ENCODE data around the gene DROSHA. TPM values are rescaled to one million over a fixed set of nuclear protein-coding genes. Genes with fewer than 3 reads are reported as not detected.

Gene DROSHA
- total RNA-seq, 1 experiment from 2014 or later = 73.5 TPM

DNA sequence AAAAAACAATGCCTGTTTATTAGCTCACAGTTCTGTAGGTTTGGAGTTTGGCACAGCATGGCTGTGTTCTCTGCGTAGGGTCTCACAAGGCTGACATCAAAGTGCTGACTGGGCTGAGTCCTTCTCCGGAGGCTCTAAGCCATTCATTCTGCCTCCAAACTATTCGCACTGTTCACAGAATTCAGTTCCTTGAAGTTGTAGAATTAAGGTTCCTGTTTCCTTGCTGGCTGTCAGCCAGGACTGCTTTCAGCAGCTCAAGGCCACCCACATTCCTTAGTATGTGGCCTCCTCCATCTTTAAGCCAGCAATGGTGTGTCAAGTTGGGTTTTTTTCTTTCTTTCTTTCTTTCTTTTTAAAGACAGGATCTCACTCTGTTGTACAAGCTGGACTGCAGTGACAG is 176.6 kb downstream of the DROSHA start:
- ChIA-PET RAD21 (ENCODE audit: low non-redundant PET in 1 of 2, low total read pairs in 2 of 2, uncharacterized antibody in 2 of 2, unreplicated experiment in 2 of 2) (no interaction called here), CTCF (no interaction called here), POLR2A (no interaction called here)
- H3K4me1 ChIP-seq (ENCODE audit: control insufficient read depth in 1 of 2, insufficient read depth in 2 of 2, low read length in 2 of 2) = no peaks in the 10 kb centered on the region
- intact Hi-C loops (cut with micrococcal nuclease) = no loop called here
- no peaks in the 10 kb centered on the region for H3K9me2 ChIP-seq (ENCODE audit: insufficient read depth)
- H3K9me3 ChIP-seq (ENCODE audit: control insufficient read depth in 1 of 2, insufficient read depth in 1 of 2, low read depth in 1 of 2, low read length in 2 of 2) = no peaks in the 10 kb centered on the region
- no peak overlapping the region for H3K4me2 ChIP-seq (ENCODE audit: low read length)
- TF ChIP-seq POLR2A (IDR thresholded peaks at IDR 0.05; ENCODE audit: borderline replicate concordance, extremely low read depth, insufficient read depth, insufficient read length) (no peak), ZFX (IDR thresholded peaks at IDR 0.05) (no peak), RAD21 (IDR thresholded peaks at IDR 0.05; ENCODE audit: low read depth) (no peak), ZNF274 (IDR thresholded peaks at IDR 0.05; ENCODE audit: low read depth, low read length) (no peak), EZH2 (IDR thresholded peaks at IDR 0.05) (no peak), EZH2phosphoT487 (IDR thresholded peaks at IDR 0.05; ENCODE audit: borderline replicate concordance) (no peak), FOSL1 (IDR thresholded peaks at IDR 0.05; ENCODE audit: low read depth) (no peak), SP1 (IDR thresholded peaks at IDR 0.05; ENCODE audit: low read depth) (no peak), JUND (IDR thresholded peaks at IDR 0.05) (no peak), ELF1 (IDR thresholded peaks at IDR 0.05; ENCODE audit: borderline replicate concordance, low read depth) (no peak), SIN3A (IDR thresholded peaks at IDR 0.05; ENCODE audit: low read depth) (no peak), YY1 (IDR thresholded peaks at IDR 0.05; ENCODE audit: extremely low read depth, insufficient replicate concordance, low read depth, low read length) (no peak), POLR2AphosphoS5 (IDR thresholded peaks at IDR 0.05; ENCODE audit: low read depth, low read length) (no peak)
- TF ChIP-seq, protein P1, sequence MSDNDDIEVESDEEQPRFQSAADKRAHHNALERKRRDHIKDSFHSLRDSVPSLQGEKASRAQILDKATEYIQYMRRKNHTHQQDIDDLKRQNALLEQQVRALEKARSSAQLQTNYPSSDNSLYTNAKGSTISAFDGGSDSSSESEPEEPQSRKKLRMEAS (IDR thresholded peaks at IDR 0.05) = no peak
- TF ChIP-seq, protein P2, sequence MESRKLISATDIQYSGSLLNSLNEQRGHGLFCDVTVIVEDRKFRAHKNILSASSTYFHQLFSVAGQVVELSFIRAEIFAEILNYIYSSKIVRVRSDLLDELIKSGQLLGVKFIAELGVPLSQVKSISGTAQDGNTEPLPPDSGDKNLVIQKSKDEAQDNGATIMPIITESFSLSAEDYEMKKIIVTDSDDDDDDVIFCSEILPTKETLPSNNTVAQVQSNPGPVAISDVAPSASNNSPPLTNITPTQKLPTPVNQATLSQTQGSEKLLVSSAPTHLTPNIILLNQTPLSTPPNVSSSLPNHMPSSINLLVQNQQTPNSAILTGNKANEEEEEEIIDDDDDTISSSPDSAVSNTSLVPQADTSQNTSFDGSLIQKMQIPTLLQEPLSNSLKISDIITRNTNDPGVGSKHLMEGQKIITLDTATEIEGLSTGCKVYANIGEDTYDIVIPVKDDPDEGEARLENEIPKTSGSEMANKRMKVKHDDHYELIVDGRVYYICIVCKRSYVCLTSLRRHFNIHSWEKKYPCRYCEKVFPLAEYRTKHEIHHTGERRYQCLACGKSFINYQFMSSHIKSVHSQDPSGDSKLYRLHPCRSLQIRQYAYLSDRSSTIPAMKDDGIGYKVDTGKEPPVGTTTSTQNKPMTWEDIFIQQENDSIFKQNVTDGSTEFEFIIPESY (IDR thresholded peaks at IDR 0.05; ENCODE audit: extremely low read depth, insufficient replicate concordance, low read length) = no peak
- TF ChIP-seq, protein P3, sequence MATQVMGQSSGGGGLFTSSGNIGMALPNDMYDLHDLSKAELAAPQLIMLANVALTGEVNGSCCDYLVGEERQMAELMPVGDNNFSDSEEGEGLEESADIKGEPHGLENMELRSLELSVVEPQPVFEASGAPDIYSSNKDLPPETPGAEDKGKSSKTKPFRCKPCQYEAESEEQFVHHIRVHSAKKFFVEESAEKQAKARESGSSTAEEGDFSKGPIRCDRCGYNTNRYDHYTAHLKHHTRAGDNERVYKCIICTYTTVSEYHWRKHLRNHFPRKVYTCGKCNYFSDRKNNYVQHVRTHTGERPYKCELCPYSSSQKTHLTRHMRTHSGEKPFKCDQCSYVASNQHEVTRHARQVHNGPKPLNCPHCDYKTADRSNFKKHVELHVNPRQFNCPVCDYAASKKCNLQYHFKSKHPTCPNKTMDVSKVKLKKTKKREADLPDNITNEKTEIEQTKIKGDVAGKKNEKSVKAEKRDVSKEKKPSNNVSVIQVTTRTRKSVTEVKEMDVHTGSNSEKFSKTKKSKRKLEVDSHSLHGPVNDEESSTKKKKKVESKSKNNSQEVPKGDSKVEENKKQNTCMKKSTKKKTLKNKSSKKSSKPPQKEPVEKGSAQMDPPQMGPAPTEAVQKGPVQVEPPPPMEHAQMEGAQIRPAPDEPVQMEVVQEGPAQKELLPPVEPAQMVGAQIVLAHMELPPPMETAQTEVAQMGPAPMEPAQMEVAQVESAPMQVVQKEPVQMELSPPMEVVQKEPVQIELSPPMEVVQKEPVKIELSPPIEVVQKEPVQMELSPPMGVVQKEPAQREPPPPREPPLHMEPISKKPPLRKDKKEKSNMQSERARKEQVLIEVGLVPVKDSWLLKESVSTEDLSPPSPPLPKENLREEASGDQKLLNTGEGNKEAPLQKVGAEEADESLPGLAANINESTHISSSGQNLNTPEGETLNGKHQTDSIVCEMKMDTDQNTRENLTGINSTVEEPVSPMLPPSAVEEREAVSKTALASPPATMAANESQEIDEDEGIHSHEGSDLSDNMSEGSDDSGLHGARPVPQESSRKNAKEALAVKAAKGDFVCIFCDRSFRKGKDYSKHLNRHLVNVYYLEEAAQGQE (IDR thresholded peaks at IDR 0.05; ENCODE audit: low read depth) = no peak
- TF ChIP-seq, protein P4, sequence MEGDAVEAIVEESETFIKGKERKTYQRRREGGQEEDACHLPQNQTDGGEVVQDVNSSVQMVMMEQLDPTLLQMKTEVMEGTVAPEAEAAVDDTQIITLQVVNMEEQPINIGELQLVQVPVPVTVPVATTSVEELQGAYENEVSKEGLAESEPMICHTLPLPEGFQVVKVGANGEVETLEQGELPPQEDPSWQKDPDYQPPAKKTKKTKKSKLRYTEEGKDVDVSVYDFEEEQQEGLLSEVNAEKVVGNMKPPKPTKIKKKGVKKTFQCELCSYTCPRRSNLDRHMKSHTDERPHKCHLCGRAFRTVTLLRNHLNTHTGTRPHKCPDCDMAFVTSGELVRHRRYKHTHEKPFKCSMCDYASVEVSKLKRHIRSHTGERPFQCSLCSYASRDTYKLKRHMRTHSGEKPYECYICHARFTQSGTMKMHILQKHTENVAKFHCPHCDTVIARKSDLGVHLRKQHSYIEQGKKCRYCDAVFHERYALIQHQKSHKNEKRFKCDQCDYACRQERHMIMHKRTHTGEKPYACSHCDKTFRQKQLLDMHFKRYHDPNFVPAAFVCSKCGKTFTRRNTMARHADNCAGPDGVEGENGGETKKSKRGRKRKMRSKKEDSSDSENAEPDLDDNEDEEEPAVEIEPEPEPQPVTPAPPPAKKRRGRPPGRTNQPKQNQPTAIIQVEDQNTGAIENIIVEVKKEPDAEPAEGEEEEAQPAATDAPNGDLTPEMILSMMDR (IDR thresholded peaks at IDR 0.05 in 2 of 3, conservative IDR thresholded peaks at IDR 0.05 in 1 of 3; ENCODE audit: borderline replicate concordance in 1 of 3, insufficient read depth in 1 of 3, low read depth in 2 of 3, low read length in 2 of 3) = no peak
- ATAC-seq (no peak), DNase-seq (ENCODE audit: low read depth, low spot score) (no peak)
- H3K27ac ChIP-seq (ENCODE audit: low read depth, low read length) = no peak overlapping the region
- BruUV-seq (replicated peaks) = no TSS peak
- H3K9ac ChIP-seq (ENCODE audit: low read length) = no peak overlapping the region
- no peak overlapping the region for H2AFZ ChIP-seq (ENCODE audit: low read depth, low read length, poor library complexity, severe bottlenecking)
- no peaks in the 10 kb centered on the region for H3K27me3 ChIP-seq (ENCODE audit: insufficient read depth, low read length)
- H3K4me3 ChIP-seq (replicated peaks in 1 of 2; ENCODE audit: low read depth in 1 of 2, low read length in 2 of 2) = no peak overlapping the region
- no peaks in the 10 kb centered on the region for H3K79me2 ChIP-seq (ENCODE audit: insufficient read depth, low read length)
- no peaks in the 10 kb centered on the region for H4K20me1 ChIP-seq (ENCODE audit: insufficient read depth)
- H3K36me3 ChIP-seq (ENCODE audit: control insufficient read depth in 1 of 2, insufficient read depth in 2 of 2, low read length in 2 of 2) = no peaks in the 10 kb centered on the region
